OCI-LY3 (cell line): Measurements from ENCODE around the gene GSK3B.

Experiments used
- H2AFZ ChIP-seq: fragments of 200-600, 300-600 bp; shearing (Covaris generic); 2 replicates; pipeline ENCODE4 v1.6.0; 2014; ENCODE audit warnings: antibody characterized with exemption, low read depth, low read length
- H3K27ac ChIP-seq: fragments of 200-600, 300-600 bp; sonication (generic); 2 replicates; pipeline ENCODE4 v1.5.1; 2014; ENCODE audit warnings: mild to moderate bottlenecking, low read length, moderate library complexity, mixed read lengths
- H3K27me3 ChIP-seq: fragments of 200-600, 300-600 bp; sonication (generic); 2 replicates; pipeline ENCODE4 v1.6.1; 2014; ENCODE audit warnings: low read depth, low read length, mixed read lengths
- H3K36me3 ChIP-seq: fragments of 200-600, 300-600 bp; sonication (generic); replicated peaks from 2 replicates; pipeline ENCODE3; 2014; ENCODE audit warnings: low read depth, low read length, mixed read lengths
- H3K4me1 ChIP-seq: fragments of 300-600, 200-600 bp; sonication (generic); 2 replicates; pipeline ENCODE4 v1.6.1; 2014; ENCODE audit warnings: low read length, mixed read lengths
- H3K4me2 ChIP-seq: fragments of 200-600, 300-600 bp; sonication (generic); 2 replicates; pipeline ENCODE4 v1.6.1; 2014; ENCODE audit warnings: low read length, mixed read lengths
- H3K4me3 ChIP-seq: fragments of 300-600, 200-600 bp; sonication (generic); 2 replicates; pipeline ENCODE4 v1.5.1; 2014; ENCODE audit warnings: antibody characterized with exemption, mild to moderate bottlenecking, low read length, moderate library complexity
- H3K79me2 ChIP-seq: fragments of 300-600, 200-600 bp; shearing (Covaris generic); 2 replicates; pipeline ENCODE4 v1.6.1; 2014; ENCODE audit warnings: mild to moderate bottlenecking, low read length, mixed read lengths
- H3K9ac ChIP-seq: fragments of 300-600, 200-600 bp; shearing (Covaris generic); 2 replicates; pipeline ENCODE4 v1.6.0; 2014; ENCODE audit warnings: mild to moderate bottlenecking, low read length, moderate library complexity
- H3K9me3 ChIP-seq: fragments of 200-600, 300-600 bp; shearing (Covaris generic); 2 replicates; pipeline ENCODE4 v1.6.1; 2014; ENCODE audit warnings: low read length, mixed read lengths; ENCODE audit not compliant: insufficient read depth
- H4K20me1 ChIP-seq: fragments of 200-600, 300-600 bp; sonication (generic); 2 replicates; pipeline ENCODE4 v1.6.1; 2016; ENCODE audit warnings: low read length, mixed read lengths; ENCODE audit not compliant: insufficient read depth
- CTCF ChIP-seq: fragments of 200-600, 300-600 bp; sonication (generic); IDR thresholded peaks from 2 replicates; pipeline ENCODE4 v1.5.1; 2014; ENCODE audit warnings: antibody characterized with exemption, low read length, low read depth
- EZH2phosphoT487 ChIP-seq: fragments of 200-600 bp; shearing (Covaris generic); IDR thresholded peaks from 2 replicates; pipeline ENCODE4 v1.6.1; 2018; ENCODE audit warnings: antibody characterized with exemption, mixed run types, low read depth

Gene GSK3B

GRCh38 chr3:120024103-120024502, 70.1 kb downstream of the GSK3B start:
- peaks cover 89% of the 10 kb centered on the region for H3K79me2 ChIP-seq
- no peak overlapping the region for H2AFZ ChIP-seq
- H3K4me1 ChIP-seq, result no peaks in the 10 kb centered on the region
- H3K4me2 ChIP-seq, result no peak overlapping the region
- TF ChIP-seq CTCF (no peak), EZH2phosphoT487 (no peak)
- H3K4me3 ChIP-seq, result no peak overlapping the region
- no peaks in the 10 kb centered on the region for H3K9me3 ChIP-seq
- H3K9ac ChIP-seq, result no peak overlapping the region
- H3K27me3 ChIP-seq, result no peaks in the 10 kb centered on the region
- no peak overlapping the region for H3K27ac ChIP-seq
- no peaks in the 10 kb centered on the region for H3K36me3 ChIP-seq
- peaks cover 75% of the 10 kb centered on the region for H4K20me1 ChIP-seq

GRCh38 chr3:120022729-120023128, 71.5 kb downstream of the GSK3B start:
- H2AFZ ChIP-seq, result no peak overlapping the region
- peaks cover 73% of the 10 kb centered on the region for H4K20me1 ChIP-seq
- H3K4me3 ChIP-seq, result no peak overlapping the region
- H3K9ac ChIP-seq, result no peak overlapping the region
- peaks cover 11% of the 10 kb centered on the region for H3K4me1 ChIP-seq
- TF ChIP-seq EZH2phosphoT487 (no peak), CTCF (no peak)
- no peaks in the 10 kb centered on the region for H3K9me3 ChIP-seq
- H3K27me3 ChIP-seq, result no peaks in the 10 kb centered on the region
- H3K4me2 ChIP-seq, result no peak overlapping the region
- peaks cover 89% of the 10 kb centered on the region for H3K79me2 ChIP-seq
- no peak overlapping the region for H3K27ac ChIP-seq
- H3K36me3 ChIP-seq, result no peaks in the 10 kb centered on the region

DNA sequence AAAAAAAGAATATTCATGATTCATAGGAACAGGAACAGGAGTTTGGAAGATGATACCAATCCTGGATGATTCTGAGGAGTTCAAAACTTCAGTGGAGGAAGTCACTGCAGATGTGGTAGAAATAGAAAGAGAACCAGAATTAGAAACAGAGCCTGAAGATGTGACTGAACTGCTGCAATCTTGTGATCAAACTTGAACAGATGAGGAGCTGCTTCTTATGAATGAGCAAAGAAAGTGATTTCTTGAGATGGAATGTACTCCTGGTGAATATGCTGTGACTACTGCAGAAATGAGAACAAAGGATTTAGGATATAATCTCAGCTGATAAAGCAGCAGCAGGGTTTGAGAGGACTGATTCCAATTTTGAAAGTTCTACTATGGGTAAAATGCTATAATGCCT, 72.7 kb downstream of the GSK3B start:
- Histone ChIP-seq H3K27me3 (no peaks in the 10 kb centered on the region), H3K9me3 (no peaks in the 10 kb centered on the region), H3K79me2 (peaks cover 90% of the 10 kb centered on the region), H3K4me3 (no peak overlapping the region), H3K27ac (no peak overlapping the region), H2AFZ (no peak overlapping the region), H3K9ac (no peak overlapping the region), H3K4me1 (peaks cover 16% of the 10 kb centered on the region), H4K20me1 (peaks cover 82% of the 10 kb centered on the region), H3K4me2 (no peak overlapping the region), H3K36me3 (no peaks in the 10 kb centered on the region)
- no peak for TF ChIP-seq CTCF
- no peak for TF ChIP-seq EZH2phosphoT487

GRCh38 chr3:120018299-120018698, 75.9 kb downstream of the GSK3B start:
- H4K20me1 ChIP-seq, result peaks cover 82% of the 10 kb centered on the region
- H2AFZ ChIP-seq, result no peak overlapping the region
- peaks cover 87% of the 10 kb centered on the region for H3K79me2 ChIP-seq
- no peaks in the 10 kb centered on the region for H3K9me3 ChIP-seq
- H3K36me3 ChIP-seq, result no peaks in the 10 kb centered on the region
- TF ChIP-seq CTCF, result no peak
- TF ChIP-seq EZH2phosphoT487, result no peak
- H3K4me2 ChIP-seq, result no peak overlapping the region
- no peak overlapping the region for H3K27ac ChIP-seq
- no peaks in the 10 kb centered on the region for H3K27me3 ChIP-seq
- peaks cover 16% of the 10 kb centered on the region for H3K4me1 ChIP-seq
- no peak overlapping the region for H3K4me3 ChIP-seq
- H3K9ac ChIP-seq, result no peak overlapping the region
